GM12864 (cell line): Measurements from ENCODE around the gene PITHD1.
"Not testable (repeated sequence)": the region's sequence is repeated elsewhere in the genome, so short reads cannot be mapped to it uniquely, and the experiment has no call there.

Source experiments
- DNase-seq: peaks from one replicate; pipeline ENCODE4 v3.0.0-alpha.2; 2011; ENCODE audit warnings: low read depth
- H3K4me3 ChIP-seq: 2 replicates; pipeline ENCODE4 v1.5.1; 2011; ENCODE audit warnings: mild to moderate bottlenecking, low read depth, low read length, control low read depth
- TF ChIP-seq, protein P1 (sequence below): IDR thresholded peaks from 2 replicates; pipeline ENCODE4 v1.5.1; 2011; ENCODE audit warnings: low read depth, mild to moderate bottlenecking, moderate library complexity, low read length, control low read depth, inconsistent platforms; ENCODE audit errors: missing control alignments

Gene PITHD1

DNA sequence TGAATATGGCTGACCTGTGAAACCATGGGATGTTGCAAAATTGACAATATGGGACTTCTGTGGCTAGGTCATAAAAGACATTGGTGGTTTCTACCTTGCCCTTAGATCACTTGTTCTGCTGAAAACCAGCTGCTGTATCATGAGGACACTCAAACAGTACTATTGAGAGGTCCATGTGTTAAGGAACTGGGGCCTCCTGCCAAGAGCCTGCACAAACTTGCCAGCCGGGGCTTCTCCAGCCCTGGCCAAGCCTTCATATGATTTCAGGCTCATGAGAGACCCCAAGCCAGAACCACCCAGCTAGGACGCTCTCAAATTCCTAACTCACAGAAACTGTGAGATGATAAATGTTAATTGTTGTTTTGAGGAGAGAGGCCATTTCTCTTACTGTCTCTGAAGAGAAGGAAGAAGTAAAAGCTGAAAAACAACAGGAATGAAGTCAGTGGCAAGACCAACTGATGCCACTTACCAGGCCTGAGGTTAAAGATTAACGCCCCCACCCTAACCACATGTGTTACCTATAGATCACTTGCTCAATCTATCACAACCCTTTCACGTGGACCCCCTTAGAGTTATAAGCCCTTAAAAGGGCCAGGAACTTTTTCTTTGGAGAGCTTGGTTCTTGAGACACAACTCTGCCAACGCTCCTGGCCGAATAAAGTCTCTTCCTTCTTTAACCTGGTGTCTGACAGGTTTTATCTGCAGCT lies 3.9 kb upstream of the PITHD1 start:
- no peak for DNase-seq
- TF ChIP-seq, protein P1, sequence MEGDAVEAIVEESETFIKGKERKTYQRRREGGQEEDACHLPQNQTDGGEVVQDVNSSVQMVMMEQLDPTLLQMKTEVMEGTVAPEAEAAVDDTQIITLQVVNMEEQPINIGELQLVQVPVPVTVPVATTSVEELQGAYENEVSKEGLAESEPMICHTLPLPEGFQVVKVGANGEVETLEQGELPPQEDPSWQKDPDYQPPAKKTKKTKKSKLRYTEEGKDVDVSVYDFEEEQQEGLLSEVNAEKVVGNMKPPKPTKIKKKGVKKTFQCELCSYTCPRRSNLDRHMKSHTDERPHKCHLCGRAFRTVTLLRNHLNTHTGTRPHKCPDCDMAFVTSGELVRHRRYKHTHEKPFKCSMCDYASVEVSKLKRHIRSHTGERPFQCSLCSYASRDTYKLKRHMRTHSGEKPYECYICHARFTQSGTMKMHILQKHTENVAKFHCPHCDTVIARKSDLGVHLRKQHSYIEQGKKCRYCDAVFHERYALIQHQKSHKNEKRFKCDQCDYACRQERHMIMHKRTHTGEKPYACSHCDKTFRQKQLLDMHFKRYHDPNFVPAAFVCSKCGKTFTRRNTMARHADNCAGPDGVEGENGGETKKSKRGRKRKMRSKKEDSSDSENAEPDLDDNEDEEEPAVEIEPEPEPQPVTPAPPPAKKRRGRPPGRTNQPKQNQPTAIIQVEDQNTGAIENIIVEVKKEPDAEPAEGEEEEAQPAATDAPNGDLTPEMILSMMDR: no peak
- no peak overlapping the region for H3K4me3 ChIP-seq

DNA sequence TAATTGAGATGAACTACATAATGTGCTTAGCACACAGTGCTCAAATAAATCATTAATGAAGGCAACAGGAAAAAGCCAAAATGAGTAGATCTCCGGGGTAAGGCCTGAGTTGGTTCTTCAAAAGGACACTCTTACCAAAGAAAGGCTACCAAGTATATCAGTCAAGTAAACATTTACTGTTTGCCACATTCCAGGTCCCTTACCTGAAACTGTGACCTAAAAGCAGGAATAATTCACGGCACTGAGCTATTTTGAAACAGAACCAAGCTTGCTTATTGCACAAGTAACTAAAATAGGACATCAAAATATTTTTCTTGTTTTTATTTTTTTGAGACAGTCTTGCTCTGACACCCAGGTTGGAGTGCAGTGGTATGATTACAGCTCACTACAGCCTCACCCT lies 2.0 kb upstream of the PITHD1 start:
- TF ChIP-seq, protein P1: no peak
- no peak overlapping the region for H3K4me3 ChIP-seq
- DNase-seq: no peak

DNA sequence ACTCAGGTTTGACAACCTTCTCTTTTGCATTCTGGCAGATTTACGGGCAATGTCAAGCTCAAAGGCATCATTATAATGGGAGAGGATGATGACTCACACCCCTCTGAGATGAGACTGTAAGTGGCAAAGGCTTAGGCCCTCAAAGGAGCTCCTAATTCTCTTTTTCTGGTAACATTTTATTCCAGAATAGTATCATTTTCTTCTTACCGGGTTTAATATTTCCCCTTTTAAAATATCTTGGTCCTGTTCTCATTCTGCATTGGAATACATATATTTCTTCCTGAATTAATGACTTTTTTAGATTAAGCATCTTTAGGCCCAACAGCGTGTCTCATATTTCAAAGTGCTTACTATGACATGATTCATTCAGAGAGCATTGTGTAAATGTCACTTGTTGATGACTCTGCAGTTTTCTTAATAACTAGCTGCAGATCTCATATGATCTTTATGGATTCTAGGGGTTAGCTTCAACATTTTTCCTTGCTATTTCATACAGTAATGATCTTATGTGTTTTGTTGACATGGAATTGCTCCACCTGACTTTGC lies 1.7 kb downstream of the PITHD1 start:
- TF ChIP-seq, protein P1: no peak
- DNase-seq: no peak
- H3K4me3 ChIP-seq: peak overlapping the region; percentile 70; the same call in 1 of the 2 replicates

DNA sequence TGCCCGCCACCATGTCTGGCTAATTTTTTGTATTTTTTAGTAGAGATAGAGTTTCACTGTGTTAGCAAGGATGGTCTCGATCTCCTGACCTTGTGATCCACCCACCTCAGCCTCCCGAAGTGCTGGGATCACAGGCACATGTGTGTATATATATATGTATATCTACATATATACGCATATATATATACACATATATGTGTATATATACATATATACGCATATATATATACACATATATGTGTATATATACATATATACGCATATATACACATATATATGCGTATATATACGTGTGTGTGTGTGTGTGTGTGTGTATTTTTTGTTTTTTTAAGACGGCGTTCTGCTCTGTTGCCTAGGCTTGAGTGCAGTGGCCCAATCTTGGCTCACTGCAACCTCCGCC lies 4.9 kb downstream of the PITHD1 start:
- H3K4me3 ChIP-seq, DNase-seq: not testable (repeated sequence)

DNA sequence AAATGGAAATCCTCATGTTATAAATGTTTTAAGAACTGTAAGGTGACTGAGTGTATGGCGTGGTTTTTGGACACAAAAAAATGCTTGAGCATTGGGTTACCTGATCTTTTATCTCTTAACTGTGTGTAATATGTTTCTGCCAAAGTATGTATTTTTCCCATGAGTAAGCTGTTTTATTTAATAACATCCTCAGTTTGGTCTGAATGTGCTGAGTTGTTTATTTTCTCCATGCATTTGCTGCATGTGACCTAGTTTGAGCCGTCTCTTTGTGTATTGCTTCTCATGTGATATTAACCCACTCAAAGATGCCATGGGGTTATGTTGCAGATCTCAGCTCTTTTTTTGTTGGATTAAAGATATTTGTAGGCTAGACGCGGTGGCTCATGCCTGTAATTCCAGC lies 6.6 kb downstream of the PITHD1 start:
- TF ChIP-seq, protein P1: no peak
- no peak overlapping the region for H3K4me3 ChIP-seq
- DNase-seq: no peak

DNA sequence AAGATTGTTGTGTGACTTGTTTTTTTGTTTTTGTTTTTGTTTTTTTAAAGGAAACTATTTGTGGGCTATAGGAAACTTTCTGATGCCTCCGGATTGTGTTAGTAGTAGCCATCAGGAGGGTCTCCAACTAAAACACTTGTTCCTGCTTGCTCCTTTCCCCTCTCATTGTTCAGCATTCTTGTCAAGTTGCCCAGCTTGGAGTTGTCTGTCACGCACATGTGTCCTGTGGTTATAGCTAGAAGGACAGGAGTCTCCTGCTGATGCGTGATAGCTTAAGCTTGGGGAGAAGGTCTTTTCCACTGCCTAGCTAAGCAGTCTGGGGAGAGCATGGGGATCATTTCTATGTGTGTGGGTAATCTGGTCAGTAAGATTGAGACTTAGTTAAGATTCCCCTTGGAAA lies 9.5 kb downstream of the PITHD1 start:
- DNase-seq: no peak
- TF ChIP-seq, protein P1: no peak
- H3K4me3 ChIP-seq: no peak overlapping the region

DNA sequence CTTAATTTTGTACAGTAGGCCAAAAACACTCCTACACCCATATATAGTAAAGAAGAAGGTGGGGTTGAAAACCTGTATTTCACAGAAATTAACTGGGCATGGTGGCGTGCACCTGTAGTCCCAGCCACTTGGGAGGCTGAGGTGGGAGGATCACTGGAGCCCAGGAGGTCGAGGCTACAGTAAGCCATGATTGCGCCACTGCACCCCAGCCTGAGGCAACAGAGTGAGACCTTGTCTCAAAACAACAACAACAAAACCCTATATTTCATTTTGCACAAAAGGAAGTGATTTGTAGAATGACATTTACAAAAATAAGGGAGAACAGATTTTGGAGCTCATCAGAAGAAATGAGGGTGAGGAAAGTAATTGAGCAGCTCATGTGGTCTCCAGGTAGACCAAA lies 10.5 kb downstream of the PITHD1 start:
- TF ChIP-seq, protein P1: no peak
- no peak overlapping the region for H3K4me3 ChIP-seq
- no peak for DNase-seq
